COLO829 (cell line): ENCODE data around the gene P4HTM.

ENCODE experiments used
- DNase-seq: peaks from one replicate; pipeline ENCODE4 v3.0.0; 2012; ENCODE audit warnings: low spot score

The P4HTM gene, protein sequence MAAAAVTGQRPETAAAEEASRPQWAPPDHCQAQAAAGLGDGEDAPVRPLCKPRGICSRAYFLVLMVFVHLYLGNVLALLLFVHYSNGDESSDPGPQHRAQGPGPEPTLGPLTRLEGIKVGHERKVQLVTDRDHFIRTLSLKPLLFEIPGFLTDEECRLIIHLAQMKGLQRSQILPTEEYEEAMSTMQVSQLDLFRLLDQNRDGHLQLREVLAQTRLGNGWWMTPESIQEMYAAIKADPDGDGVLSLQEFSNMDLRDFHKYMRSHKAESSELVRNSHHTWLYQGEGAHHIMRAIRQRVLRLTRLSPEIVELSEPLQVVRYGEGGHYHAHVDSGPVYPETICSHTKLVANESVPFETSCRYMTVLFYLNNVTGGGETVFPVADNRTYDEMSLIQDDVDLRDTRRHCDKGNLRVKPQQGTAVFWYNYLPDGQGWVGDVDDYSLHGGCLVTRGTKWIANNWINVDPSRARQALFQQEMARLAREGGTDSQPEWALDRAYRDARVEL

DNA sequence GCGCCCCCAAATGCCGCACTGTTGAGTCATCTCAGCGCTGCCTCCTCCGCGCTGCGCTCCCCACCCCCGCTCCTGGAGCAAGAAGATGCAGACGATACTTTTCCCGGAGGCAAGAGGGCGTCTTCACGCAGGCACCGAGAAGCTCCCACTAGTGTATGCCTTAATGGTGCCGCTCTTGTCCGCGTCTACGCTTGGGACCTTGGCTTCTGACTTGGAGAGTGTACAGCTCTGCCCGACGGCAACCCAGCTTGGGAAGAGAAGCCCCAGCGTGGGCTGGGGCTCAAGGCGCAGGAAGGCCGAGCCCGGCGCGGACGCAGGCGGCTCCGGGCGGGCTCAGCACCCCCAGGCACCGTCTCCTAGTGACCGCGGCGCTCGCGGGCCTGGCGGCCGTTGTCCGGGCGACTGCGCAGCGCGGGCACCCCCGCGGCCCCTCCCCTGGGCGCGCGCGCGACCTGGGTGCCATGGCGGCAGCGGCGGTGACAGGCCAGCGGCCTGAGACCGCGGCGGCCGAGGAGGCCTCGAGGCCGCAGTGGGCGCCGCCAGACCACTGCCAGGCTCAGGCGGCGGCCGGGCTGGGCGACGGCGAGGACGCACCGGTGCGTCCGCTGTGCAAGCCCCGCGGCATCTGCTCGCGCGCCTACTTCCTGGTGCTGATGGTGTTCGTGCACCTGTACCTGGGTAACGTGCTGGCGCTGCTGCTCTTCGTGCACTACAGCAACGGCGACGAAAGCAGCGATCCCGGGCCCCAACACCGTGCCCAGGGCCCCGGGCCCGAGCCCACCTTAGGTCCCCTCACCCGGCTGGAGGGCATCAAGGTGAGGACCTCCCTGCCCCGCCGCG, at the start of gene P4HTM:
Gene P4HTM, plus strand, starts transcription at position 446 of the 840 bp plus-strand sequence. Its CDS starts 16 bp downstream, at position 462.
- peak; percentile 32 for DNase-seq

DNA sequence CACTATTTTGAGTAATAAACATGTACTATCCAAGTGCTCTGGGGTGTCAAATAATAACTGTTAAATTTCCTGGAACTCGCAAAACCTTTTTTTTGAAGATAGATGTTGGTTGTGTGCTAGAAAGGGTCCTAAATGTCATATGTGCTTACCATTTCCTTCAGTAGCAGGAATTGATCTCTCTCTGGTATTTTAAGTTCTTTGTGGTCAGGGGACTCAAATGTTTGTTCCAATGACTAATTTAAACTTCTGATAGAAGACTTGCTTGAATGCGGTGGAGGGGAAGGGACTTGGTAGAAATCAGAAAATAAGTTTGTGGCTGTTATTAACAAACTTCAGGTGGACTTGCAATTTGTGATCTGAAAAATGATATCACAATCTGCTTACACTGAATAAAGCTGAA, 44.6 kb upstream of the P4HTM start:
- DNase-seq = no peak

GRCh38 chr3:48945891-48946549, 44.0 kb upstream of the P4HTM start:
- no peak for DNase-seq

DNA sequence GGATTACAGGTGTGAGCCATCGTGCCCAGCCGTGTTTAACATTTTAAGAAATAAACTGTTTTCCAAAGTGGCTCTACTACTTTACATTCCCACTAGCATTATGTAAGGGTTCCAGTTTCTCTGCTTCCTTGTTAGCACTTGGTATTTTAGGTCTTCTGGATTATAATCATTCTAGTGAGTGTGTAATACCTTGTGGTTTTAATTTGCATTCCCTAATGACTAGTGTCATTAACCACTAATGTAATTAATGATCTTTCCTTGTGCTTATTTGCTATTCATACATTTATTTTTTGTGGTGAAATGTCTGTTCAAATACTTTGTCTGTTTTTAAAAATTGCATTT, 40.7 kb upstream of the P4HTM start:
- DNase-seq = no peak

DNA sequence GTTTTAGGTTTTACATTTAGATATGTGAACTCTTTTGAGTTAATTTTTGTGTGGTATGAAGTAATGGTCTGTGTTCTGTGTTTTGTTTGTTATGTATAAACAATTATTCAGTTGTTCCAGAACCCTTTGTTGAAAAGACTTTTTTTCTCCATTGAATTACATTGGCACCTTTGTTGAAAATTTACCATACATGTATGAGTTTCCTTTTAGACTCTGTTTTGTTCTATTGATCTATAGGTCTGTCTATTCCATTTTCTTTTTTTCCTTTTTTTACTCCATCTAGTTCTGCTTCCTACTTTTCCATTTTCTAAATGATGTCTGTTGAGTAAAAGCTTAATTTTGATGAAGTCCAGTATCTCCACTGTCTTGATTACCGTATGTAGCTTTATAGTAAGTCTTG, 40.0 kb upstream of the P4HTM start:
- DNase-seq = no peak

- no peak for DNase-seq
Observed at GRCh38 chr3:48951764-48952163, 38.3 kb upstream of the P4HTM start.

DNA sequence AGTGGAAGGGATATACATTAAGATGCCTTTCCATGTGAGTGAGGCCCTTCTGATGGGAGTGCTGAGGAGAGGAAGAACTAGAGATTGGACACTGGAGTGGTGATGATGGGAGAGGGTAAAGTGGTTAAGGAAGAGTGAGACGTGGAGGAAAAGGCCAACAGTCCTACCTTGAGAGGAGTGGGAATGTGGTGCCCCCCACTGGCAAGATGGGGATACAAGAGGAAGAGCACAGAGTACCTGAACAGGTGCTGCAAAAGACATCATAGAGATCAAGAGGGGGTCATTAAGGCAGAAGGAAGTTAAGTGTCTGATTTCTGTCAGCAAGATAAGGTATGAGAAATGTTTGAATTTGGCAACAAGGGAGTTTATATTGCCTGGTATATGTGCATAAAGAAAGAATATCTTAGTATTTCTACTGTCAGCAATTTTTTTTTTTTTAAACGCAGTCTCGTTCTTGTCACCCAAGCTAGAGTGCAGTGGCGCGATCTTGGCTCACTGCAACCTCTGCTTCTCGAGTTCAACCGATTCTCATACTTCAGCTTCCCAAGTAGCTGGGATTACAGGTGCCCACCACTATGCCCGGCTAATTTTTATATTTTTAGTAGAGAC, 37.4 kb upstream of the P4HTM start:
- no peak for DNase-seq

DNA sequence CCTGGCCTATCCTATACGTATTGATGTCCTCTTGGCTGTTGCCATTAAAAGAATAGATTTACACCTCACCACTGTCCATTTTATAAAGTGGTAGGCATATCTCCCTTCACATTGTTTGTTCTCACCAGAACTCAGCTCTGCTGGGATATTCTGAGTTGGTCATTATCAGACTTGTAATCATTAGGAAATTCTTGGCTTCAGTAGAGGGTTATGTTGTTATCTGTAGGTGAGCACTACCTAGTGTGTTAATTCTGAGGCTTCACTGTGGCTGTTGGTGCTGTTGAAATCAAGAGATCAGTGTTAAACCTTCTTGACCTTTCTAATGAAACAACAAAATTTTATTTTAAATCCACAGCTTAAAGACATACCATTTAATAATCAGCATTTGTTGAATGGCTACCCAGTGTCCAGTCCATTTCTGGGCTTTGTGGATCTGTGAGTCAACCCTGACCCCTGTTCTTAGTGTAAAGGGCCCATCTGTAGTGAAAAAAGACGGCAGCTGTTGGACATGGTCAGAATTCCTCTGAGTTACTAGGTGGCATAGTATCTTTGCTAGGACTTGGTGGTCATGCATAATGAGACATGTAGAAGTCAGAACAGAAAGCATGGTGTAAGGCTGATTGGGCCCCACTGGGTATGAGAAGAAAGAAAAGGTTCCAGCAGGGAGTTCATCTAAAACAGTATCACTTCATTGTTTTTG, 32.9 kb upstream of the P4HTM start:
- no peak for DNase-seq

DNA sequence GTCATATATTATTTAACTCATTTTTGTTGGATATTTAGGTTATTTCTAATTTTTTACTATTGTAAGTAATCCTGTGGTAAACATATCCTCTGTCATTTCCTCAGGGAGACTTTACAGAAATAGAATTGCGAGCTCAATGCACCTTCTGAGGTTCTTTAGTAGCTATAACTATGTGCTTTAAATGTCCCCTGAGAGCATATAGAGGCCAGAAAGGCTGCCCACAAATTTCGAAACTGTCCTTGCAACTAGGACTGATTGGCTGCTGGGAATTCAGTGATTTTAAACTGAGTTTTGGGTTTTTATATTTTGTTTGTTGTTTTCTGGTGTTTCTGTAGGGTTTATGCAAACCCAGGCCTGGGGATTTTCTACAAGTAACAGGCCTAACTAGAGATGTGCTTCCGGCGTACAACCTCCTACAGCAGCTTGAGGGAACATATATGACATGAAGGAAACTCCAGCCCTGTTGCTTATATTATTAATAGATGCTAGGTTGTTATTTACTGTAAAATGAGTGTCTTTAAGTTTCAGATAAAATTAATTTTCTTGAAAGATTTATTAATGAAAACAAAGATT, 29.1 kb upstream of the P4HTM start:
- DNase-seq = no peak

DNA sequence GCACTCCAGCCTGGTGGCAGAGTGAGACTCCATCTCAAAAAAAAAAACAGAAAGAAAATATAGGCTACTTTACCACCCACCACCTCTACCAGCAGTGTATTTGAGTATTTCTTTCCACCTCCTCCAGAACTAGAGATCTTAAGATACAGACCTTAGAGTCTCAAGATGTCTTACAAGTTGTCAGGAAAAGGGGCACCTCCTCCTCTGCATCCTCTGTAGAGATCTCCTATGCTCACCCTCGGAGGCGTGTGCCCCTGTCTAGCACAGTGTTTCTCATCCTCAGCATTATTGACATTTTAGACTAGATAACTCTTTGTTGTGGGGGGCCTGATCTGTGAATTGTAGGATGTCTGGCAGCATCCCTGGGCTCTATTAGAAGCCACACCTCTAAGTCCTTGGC, 27.7 kb upstream of the P4HTM start:
- no peak for DNase-seq

GRCh38 chr3:48962939-48963338, 27.1 kb upstream of the P4HTM start:
- no peak for DNase-seq

- DNase-seq = no peak
Observed at GRCh38 chr3:48963591-48963990, 26.4 kb upstream of the P4HTM start.

GRCh38 chr3:48966367-48966766, 23.7 kb upstream of the P4HTM start:
- DNase-seq = no peak

- DNase-seq = no peak
Observed at GRCh38 chr3:48966876-48967361, 23.1 kb upstream of the P4HTM start.

- DNase-seq = no peak
Observed at GRCh38 chr3:48970586-48970985, 19.5 kb upstream of the P4HTM start.

GRCh38 chr3:48974076-48974864, 15.8 kb upstream of the P4HTM start:
- DNase-seq = no peak

GRCh38 chr3:48979451-48979850, 10.6 kb upstream of the P4HTM start:
- no peak for DNase-seq

- no peak for DNase-seq
Observed at GRCh38 chr3:48980295-48980694, 9.7 kb upstream of the P4HTM start.

- no peak for DNase-seq
Observed at GRCh38 chr3:48982016-48982415, 8.0 kb upstream of the P4HTM start.

DNA sequence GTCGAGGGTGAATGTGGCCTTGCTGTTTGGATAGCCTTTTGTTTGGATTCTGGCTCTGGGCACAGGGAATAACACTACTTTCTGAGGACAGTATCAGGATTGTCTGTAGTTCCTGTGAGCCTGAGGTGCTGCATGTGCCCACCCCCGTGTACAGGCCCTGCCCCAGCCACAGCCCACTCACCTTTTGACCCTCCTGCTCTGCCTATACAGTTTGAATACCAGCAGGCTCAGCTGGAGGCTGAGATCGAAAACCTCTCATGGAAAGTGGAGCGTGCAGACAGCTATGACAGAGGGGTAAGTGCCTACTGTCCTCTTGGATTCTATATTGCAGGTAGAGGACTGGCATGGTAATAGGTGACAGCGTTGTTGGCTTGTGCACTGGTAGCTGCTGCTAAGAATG, 7.4 kb upstream of the P4HTM start:
- DNase-seq = no peak
